Spleen (tissue), 11 donors: Measurements from ENCODE around the gene STXBP6. TPM values are rescaled to one million over a fixed set of nuclear protein-coding genes. Genes with fewer than 3 reads are reported as not detected.

Source experiments
- DNase-seq: peaks from one replicate; pipeline ENCODE4 v3.0.0-alpha.2; 2020
- H3K27ac ChIP-seq, 8 donors: fragments of 200-600 bp; sonication (generic) in 7 of 8; 1 replicate in 4 of 8; 2 replicates in 4 of 8; pipeline versions ENCODE4 v1.5.0 to v1.8.0; 2016 to 2021; ENCODE audit warnings: inconsistent platforms in 4 of 8, mild to moderate bottlenecking in 4 of 8, moderate library complexity in 1 of 8
- H3K27me3 ChIP-seq, 7 donors: fragments of 200-600 bp; sonication (generic) in 6 of 7; replicated peaks in 1 of 7; 1 replicate in 4 of 7; 2 replicates in 3 of 7; pipeline versions ENCODE4 v1.5.0 to v1.8.0; 2016 to 2021; ENCODE audit warnings: inconsistent platforms in 3 of 7, mild to moderate bottlenecking in 1 of 7
- H3K36me3 ChIP-seq, 6 donors: fragments of 200-600 bp; sonication (generic) in 5 of 6; 1 replicate in 4 of 6; 2 replicates in 2 of 6; pipeline versions ENCODE4 v1.5.0 to v1.8.0; 2016 to 2021; ENCODE audit warnings: inconsistent platforms in 2 of 6
- H3K4me1 ChIP-seq, 6 donors: fragments of 200-600 bp; sonication (generic) in 5 of 6; 1 replicate in 3 of 6; 2 replicates in 3 of 6; pipeline versions ENCODE4 v1.5.0 to v1.8.0; 2016 to 2021; ENCODE audit warnings: inconsistent platforms in 3 of 6
- H3K4me3 ChIP-seq, 8 donors: fragments of 200-600 bp; sonication (generic) in 7 of 8; 1 replicate in 4 of 8; 2 replicates in 4 of 8; pipeline versions ENCODE4 v1.5.0 to v1.8.0; 2016 to 2021; ENCODE audit warnings: inconsistent platforms in 4 of 8, mild to moderate bottlenecking in 4 of 8, moderate library complexity in 2 of 8
- H3K9me3 ChIP-seq, 8 donors: fragments of 200-600 bp; sonication (generic) in 7 of 8; 1 replicate in 4 of 8; 2 replicates in 4 of 8; pipeline versions ENCODE4 v1.5.0 to v1.8.0; 2016 to 2021; ENCODE audit warnings: inconsistent platforms in 4 of 8
- CTCF ChIP-seq, 11 experiments: fragments of 200-600 bp in 7 of 11; fragments of 450-650 bp in 4 of 11; sonication (generic) in 4 of 11; IDR thresholded peaks in 8 of 11; conservative IDR thresholded peaks in 3 of 11; 1 replicate in 7 of 11; 2 replicates in 4 of 11; pipeline versions ENCODE4 v1.4.0 to v1.8.0; 2016 to 2021; ENCODE audit warnings: antibody characterized with exemption in 11 of 11, inconsistent platforms in 4 of 11, mild to moderate bottlenecking in 1 of 11
- POLR2A ChIP-seq, 3 donors: fragments of 450-650 bp; IDR thresholded peaks; one replicate each; pipeline ENCODE4 v1.5.1; 2017; ENCODE audit warnings: antibody characterized with exemption in 3 of 3, mild to moderate bottlenecking in 1 of 3
- POLR2AphosphoS5 ChIP-seq, 3 donors: sonication (generic); formaldehyde crosslinking; IDR thresholded peaks; one replicate each; pipeline ENCODE4 v1.5.1; 2017; ENCODE audit warnings: antibody characterized with exemption in 3 of 3
- WGBS, 5 donors: extraction: QIAGEN DNeasy Blood & Tissue Kit in 3 of 5; methylation state at CpG; one replicate each; pipeline versions ENCODE4 v1.1.5 to v1.1.7; 2013 to 2018; 5-methylcytosine and 5-hydroxymethylcytosine counted together
- intact Hi-C: fragments of 100-400 bp; cut with DNase I; formaldehyde crosslinking; loops from one replicate; pipeline ENCODE4 v1.15.0; 2023; ENCODE audit warnings: low total_unique reads
- polyA plus RNA-seq, 3 donors: library from polyadenylated mRNA; stranded (reverse); fragments of 200-250 nt; gene quantifications; one replicate each; pipeline ENCODE4 v1.2.1, GENCODE V29; 2013
- total RNA-seq, 7 donors: library from RNA; depleted of rRNA in 3 of 7; stranded (reverse); fragments of >200 nt in 3 of 7; fragmentation: NEBNext Ultra II Directional in 4 of 7; extraction: Animal tissue kit (Norgen Biotek cat#: 25700) in 4 of 7; gene quantifications; one replicate each; pipeline versions ENCODE4 v1.1.0 to v1.2.1, GENCODE V29; 2016 to 2021
- donor health status: healthy with polysubstance abuse.
- donor health status: DM: no; HTN: no; CAD: no; lungs with moderate emphysema.
- donor health status: DM: no; HTN: no; CAD: no.
- donor health status: Bipolar disorder and iron deficiency.
- donor health status: healthy.
- donor health status: DM: no; HTN: no; CAD: no.
- donor health status: DM: yes; HTN: yes; CAD: no.

STXBP6 gene
- total and polyA plus RNA-seq, 10 donors, result 0.76 to 1.4 (median 0.87) TPM

DNA sequence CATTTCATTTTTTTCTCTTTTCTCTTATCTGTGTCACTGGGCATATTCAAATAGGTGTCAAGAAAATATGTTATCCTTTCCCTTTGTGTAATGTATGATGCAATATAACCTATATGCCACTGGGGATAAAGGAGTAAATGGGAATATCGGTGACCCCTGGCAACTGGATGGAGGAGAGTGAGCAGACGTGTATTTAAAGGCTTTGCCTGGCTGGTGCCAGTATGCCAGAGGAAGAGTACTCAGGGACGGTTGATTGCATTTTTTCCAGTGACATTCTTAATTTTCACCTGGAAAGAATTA lies 12.0 kb upstream of the STXBP6 start:
- TF ChIP-seq CTCF (IDR thresholded peaks at IDR 0.05 in 8 of 11, conservative IDR thresholded peaks at IDR 0.05 in 3 of 11) (no peak), POLR2AphosphoS5 (IDR thresholded peaks at IDR 0.05) (no peak), POLR2A (IDR thresholded peaks at IDR 0.05) (no peak)
- DNase-seq, result no peak
- Histone ChIP-seq H3K4me1 (no peaks in the 10 kb centered on the region), H3K4me3 (no peak overlapping the region), H3K27me3 (peaks cover 0 to 26% (median 0%) of the 10 kb centered on the region in 7 donors), H3K36me3 (no peaks in the 10 kb centered on the region), H3K9me3 (no peaks in the 10 kb centered on the region), H3K27ac (no peak overlapping the region)
- intact Hi-C loops, result no loop called here
- 74 to 94% (median 88%) methylated on average over 3 of the region's 3 CpGs for WGBS, 5 donors

GRCh38 chr14:25056688-25057078 lies 6.7 kb upstream of the STXBP6 start:
- Histone ChIP-seq H3K27me3 (peaks cover 0 to 34% (median 9%) of the 10 kb centered on the region in 7 donors), H3K4me3 (no peak overlapping the region), H3K4me1 (no peaks in the 10 kb centered on the region), H3K36me3 (no peaks in the 10 kb centered on the region), H3K27ac (no peak overlapping the region), H3K9me3 (no peaks in the 10 kb centered on the region)
- WGBS, 5 donors, result 57 to 90% (median 88%) methylated on average over 1 of the region's 1 CpG
- TF ChIP-seq POLR2A (IDR thresholded peaks at IDR 0.05) (no peak), CTCF (IDR thresholded peaks at IDR 0.05 in 8 of 11, conservative IDR thresholded peaks at IDR 0.05 in 3 of 11) (no peak), POLR2AphosphoS5 (IDR thresholded peaks at IDR 0.05) (no peak)
- DNase-seq, result no peak
- intact Hi-C loops, result no loop called here

DNA sequence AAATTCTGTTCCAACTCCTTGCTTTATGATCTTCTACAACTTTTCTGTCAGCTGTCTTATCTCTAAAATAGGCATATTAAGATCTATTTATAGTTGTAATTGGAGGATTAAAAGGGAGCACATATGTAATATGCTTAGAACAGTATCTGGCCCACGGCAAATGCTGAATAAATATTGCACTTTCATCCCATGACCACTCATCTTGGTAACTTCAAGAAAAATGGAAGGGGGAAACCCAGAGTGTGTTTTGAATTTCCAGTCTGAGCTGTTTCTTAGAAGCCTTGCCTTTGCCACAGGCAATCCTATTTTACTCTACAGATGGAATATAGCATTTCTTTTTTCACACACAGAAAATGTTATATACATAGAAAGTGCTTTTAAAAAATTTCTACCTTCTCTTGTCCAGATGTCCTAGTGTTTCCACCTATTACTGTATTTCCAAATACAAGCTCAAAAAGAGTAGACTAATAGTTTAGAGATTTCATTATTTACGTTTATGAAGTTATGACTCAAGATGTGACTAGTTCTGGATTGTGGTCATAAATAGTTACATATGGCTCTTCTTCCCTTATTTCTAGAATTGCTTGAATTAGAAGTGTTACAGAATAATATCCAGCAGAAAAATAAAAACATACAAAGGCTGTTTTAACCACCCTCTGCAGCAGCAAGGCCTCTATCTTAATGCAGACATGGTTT lies 6.2 kb upstream of the STXBP6 start:
- Histone ChIP-seq H3K4me3 (no peak overlapping the region), H3K36me3 (no peaks in the 10 kb centered on the region), H3K27me3 (peaks cover 0 to 40% (median 14%) of the 10 kb centered on the region in 7 donors), H3K4me1 (no peaks in the 10 kb centered on the region), H3K27ac (no peak overlapping the region), H3K9me3 (no peaks in the 10 kb centered on the region)
- no peak for TF ChIP-seq POLR2A (IDR thresholded peaks at IDR 0.05)
- TF ChIP-seq POLR2AphosphoS5 (IDR thresholded peaks at IDR 0.05), result no peak
- TF ChIP-seq CTCF (IDR thresholded peaks at IDR 0.05 in 8 of 11, conservative IDR thresholded peaks at IDR 0.05 in 3 of 11), result no peak
- intact Hi-C loops, result no loop called here
- DNase-seq, result no peak
- WGBS, 5 donors, result 53 to 70% (median 68%) methylated on average over 2 of the region's 2 CpGs

- Histone ChIP-seq H3K27me3 (peaks cover 0 to 51% (median 25%) of the 10 kb centered on the region in 7 donors), H3K4me3 (no peak overlapping the region), H3K27ac (no peak overlapping the region), H3K9me3 (no peaks in the 10 kb centered on the region), H3K36me3 (no peaks in the 10 kb centered on the region), H3K4me1 (peaks cover 0 to 11% (median 7%) of the 10 kb centered on the region in 6 donors)
- DNase-seq, result no peak
- WGBS, 5 donors, result 89 to 98% (median 92%) methylated on average over 5 of the region's 5 CpGs
- TF ChIP-seq CTCF (IDR thresholded peaks at IDR 0.05 in 8 of 11, conservative IDR thresholded peaks at IDR 0.05 in 3 of 11) (no peak), POLR2AphosphoS5 (IDR thresholded peaks at IDR 0.05) (no peak), POLR2A (IDR thresholded peaks at IDR 0.05) (no peak)
- intact Hi-C loops, result no loop called here
These were observed 5.1 kb upstream of the STXBP6 start for GRCh38 chr14:25055005-25055404.
